HEK293T (cell line): ENCODE measurements around the gene GJA1.

Experiments
- BHLHE40 ChIP-seq: fragments of 450-650 bp; IDR thresholded peaks from 2 replicates; pipeline ENCODE4 v1.6.1; 2016; ENCODE audit warnings: mild to moderate bottlenecking, moderate library complexity, borderline replicate concordance
- FOXM1 ChIP-seq: fragments of 450-650 bp; IDR thresholded peaks from 2 replicates; pipeline ENCODE4 v1.6.1; 2017; ENCODE audit warnings: mild to moderate bottlenecking, borderline replicate concordance
- HDGF ChIP-seq: fragments of 450-650 bp; IDR thresholded peaks from 2 replicates; pipeline ENCODE4 v1.6.1; 2017; ENCODE audit warnings: antibody characterized with exemption, borderline replicate concordance
- TARDBP ChIP-seq: fragments of 450-650 bp; IDR thresholded peaks from 2 replicates; pipeline ENCODE4 v1.6.1; 2016

- TF ChIP-seq TARDBP (no peak), HDGF (no peak), FOXM1 (no peak), BHLHE40 (no peak)
Measured at GRCh38 chr6:121482751-121483150, 47.3 kb downstream of the GJA1 start.
